Activated CD8-positive, alpha-beta memory T cell treated with anti-CD3 and anti-CD28 coated beads, Interleukin-2, amount 10 ng/mL, durations not matched to agents 7 days and 5 days (primary cell): ENCODE results near the gene SLC39A13. TPM values are rescaled to one million over a fixed set of nuclear protein-coding genes. Genes with fewer than 3 reads are reported as not detected.

Experiments
- ATAC-seq: fragments of 150-1000 bp; cut with Tn5 transposase; one replicate; pipeline ENCODE4 v1.10.0; 2021; ENCODE audit warnings: moderate library complexity
- CTCF ChIA-PET: fragments of 350-600 bp; sonication (Branson Sonifier 250); formaldehyde crosslinking; loops from one replicate; lab custom pipeline; 2021; ENCODE audit warnings: antibody characterized with exemption; lab: Charles Lee
- DNase-seq: peaks from one replicate; pipeline ENCODE4 v3.0.0-alpha.2; 2020
- H3K27ac Mint-ChIP-seq: one replicate; pipeline ENCODE4 v1.8.0; 2021; ENCODE audit warnings: mild to moderate bottlenecking, mixed read lengths
- H3K27me3 Mint-ChIP-seq: one replicate; pipeline ENCODE4 v1.8.0; 2021; ENCODE audit warnings: mixed read lengths
- H3K36me3 Mint-ChIP-seq: one replicate; pipeline ENCODE4 v1.8.0; 2021; ENCODE audit warnings: mild to moderate bottlenecking, mixed read lengths
- H3K4me1 Mint-ChIP-seq: one replicate; pipeline ENCODE4 v1.8.0; 2021; ENCODE audit warnings: mixed read lengths
- H3K4me3 Mint-ChIP-seq: one replicate; pipeline ENCODE4 v1.8.0; 2021; ENCODE audit warnings: mild to moderate bottlenecking, moderate library complexity, mixed read lengths
- H3K9me3 Mint-ChIP-seq: one replicate; pipeline ENCODE4 v1.8.0; 2022; ENCODE audit warnings: low read depth, mixed read lengths
- total RNA-seq, 2 experiments: library from RNA; stranded (reverse); gene quantifications; one replicate each; pipeline ENCODE4 v1.2.3, GENCODE V29; 2021

The SLC39A13 gene
- total RNA-seq, 2 experiments from 2014 or later = 18.2 to 22.1 TPM

DNA sequence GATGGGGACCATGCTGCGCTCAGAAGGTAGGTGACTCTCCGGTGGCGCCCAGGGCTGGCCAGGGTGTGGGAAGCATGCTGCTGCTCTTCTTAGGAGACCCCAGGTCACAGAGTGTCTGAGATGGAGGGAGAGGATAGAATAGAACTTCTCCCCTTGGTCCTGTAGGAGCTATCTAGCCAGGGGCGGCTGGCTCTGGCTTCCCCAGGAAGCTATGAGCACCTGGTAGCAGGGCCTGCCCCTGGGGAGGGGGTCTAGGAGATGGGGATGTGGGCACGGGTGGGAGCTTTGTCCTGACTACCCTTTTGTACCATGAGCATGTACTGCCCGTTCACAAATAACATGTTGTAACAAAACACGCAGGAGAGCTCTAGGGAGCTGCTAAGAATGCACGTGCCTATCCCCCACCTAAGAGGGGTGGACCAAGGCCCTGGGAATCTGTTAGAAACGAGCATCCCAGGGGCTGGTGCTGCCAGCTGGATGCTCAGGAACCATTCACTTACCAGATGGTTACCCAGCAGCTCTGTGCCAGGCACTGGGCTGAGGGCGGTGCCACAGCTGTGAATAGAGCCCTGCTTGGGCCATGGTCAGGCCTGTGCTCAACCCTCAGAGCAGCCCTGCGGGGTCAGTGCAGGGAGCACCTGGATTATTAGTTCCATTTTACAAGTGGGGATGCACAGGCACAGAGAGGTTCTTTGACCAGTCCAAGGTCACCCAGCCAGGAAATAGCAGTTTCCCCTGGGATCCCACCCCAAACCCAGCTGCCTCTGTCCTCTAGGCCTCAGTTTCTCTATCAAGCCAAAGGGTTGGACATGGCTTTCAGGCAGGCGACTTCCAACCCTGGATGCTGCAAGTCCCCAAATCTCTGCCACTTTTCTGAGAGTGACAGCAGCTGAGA lies 2.2 kb downstream of the SLC39A13 start:
- Mint-ChIP-seq H3K4me1 (peaks cover 19% of the 10 kb centered on the region), H3K9me3 (no peaks in the 10 kb centered on the region), H3K36me3 (no peaks in the 10 kb centered on the region), H3K27me3 (no peaks in the 10 kb centered on the region), H3K27ac (no peak overlapping the region), H3K4me3 (no peak overlapping the region)
- CTCF ChIA-PET = interaction anchor here (0.8 to 7.1 kb wide), 13 partner anchors 14 to 233 kb away, joined by 3 to 125 read pairs (median 8); partner anchors contain the start of genes ACP2, PSMC3 and SPI1
- no peak for ATAC-seq
- DNase-seq = no peak

DNA sequence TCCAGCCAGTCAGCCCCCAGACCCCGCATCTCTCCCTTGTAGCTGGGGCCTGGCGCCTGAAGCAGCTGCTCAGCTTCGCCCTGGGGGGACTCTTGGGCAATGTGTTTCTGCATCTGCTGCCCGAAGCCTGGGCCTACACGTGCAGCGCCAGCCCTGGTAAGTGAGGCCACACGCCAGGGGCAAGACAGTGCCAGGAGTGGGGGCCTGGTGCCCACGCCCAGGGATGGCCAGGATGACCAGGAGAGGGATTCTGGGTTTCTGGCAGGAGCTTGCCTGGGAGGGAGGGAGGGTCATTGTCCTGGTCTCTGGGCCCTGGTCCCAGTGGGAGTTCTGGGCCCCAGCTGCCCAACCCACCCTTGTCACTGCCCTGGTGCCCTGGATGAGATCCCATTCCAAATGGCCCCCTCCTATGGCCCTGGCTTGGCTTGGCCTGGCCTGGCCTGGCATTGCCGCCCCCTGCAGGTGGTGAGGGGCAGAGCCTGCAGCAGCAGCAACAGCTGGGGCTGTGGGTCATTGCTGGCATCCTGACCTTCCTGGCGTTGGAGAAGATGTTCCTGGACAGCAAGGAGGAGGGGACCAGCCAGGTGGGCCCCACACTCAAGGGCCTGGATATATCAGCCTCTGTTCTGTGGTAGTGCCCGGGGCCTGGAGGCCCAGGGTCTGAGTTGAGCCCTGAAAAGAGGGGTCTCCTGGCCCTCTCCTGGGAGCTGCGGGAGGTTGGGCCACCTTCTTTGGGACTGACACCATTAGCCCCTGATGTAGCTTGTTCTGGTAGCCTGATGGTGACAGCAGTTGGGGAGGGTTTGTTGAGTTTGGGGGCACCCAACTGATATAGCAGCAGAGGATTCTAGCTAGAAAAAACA lies 3.7 kb downstream of the SLC39A13 start:
- Mint-ChIP-seq H3K36me3 (no peaks in the 10 kb centered on the region), H3K4me1 (peaks cover 15% of the 10 kb centered on the region), H3K27me3 (no peaks in the 10 kb centered on the region), H3K9me3 (no peaks in the 10 kb centered on the region), H3K4me3 (no peak overlapping the region), H3K27ac (no peak overlapping the region)
- DNase-seq (peak; percentile 67), ATAC-seq (no peak)
- CTCF ChIA-PET = interaction anchor here (0.5 to 7.1 kb wide), 35 partner anchors 9 to 445 kb away, joined by 3 to 125 read pairs (median 4); partner anchors contain the start of genes ACP2, KBTBD4, NDUFS3 and PSMC3

DNA sequence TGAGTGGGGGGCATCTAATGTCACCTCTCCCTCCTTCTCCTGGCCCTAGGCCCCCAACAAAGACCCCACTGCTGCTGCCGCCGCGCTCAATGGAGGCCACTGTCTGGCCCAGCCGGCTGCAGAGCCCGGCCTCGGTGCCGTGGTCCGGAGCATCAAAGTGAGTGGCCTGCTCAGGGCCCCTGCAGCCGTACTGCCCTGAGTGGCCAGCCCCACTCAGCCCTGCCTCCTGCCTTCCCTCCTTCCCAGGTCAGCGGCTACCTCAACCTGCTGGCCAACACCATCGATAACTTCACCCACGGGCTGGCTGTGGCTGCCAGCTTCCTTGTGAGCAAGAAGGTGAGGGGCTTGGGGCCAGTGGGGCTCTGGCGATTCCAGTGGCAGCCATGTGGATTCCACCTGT lies 5.0 kb downstream of the SLC39A13 start:
- Mint-ChIP-seq H3K9me3 (no peaks in the 10 kb centered on the region), H3K4me1 (peaks cover 9% of the 10 kb centered on the region), H3K27me3 (no peaks in the 10 kb centered on the region), H3K36me3 (peaks cover 4% of the 10 kb centered on the region), H3K27ac (no peak overlapping the region), H3K4me3 (no peak overlapping the region)
- ATAC-seq = no peak
- CTCF ChIA-PET = interaction anchor here (1.1 to 7.1 kb wide), 5 partner anchors 11 to 226 kb away, joined by 3 to 125 read pairs (median 78); partner anchors contain the start of gene PSMC3
- no peak for DNase-seq

DNA sequence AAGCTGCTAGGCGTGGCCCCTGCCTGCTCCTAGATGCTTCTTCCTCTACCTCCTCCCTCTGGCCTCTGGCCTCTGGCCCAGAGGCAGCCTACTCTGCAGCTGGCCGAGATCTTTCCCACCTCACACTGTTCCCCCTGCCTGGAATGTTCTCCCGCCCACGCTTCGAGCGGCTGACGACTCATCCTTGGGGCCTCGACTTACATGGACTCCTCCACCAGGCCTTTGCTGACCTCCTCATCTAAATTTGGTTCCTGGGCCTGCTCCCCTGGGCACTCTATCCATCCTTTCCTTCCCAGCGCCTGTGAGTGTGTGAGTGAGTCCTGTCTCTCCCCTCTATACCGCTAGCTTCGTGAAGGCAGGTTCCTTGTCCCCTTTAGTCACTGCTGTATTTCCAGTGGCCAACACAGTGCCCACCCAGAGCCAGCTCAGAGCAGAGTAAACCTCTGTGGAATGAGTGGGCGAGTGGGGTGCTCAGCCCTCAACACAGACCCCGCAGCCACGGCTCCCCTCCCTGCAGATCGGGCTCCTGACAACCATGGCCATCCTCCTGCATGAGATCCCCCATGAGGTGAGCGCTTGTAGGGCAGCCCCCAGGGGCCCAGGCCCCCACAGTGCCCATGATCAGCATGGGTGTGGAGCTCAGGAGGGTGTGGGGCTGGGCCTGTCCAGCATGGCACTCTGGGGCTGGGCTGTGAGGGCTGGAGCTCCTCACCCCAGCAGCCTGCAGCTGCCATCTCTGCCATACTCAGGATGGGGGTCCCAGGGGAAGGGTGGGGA lies 5.7 kb downstream of the SLC39A13 start:
- Mint-ChIP-seq H3K4me1 (peaks cover 4% of the 10 kb centered on the region), H3K27me3 (no peaks in the 10 kb centered on the region), H3K27ac (no peak overlapping the region), H3K4me3 (no peak overlapping the region), H3K9me3 (no peaks in the 10 kb centered on the region), H3K36me3 (peaks cover 8% of the 10 kb centered on the region)
- no peak for ATAC-seq
- DNase-seq = no peak
- CTCF ChIA-PET = interaction anchor here (1.1 to 7.0 kb wide), 3 partner anchors 10 to 41 kb away, joined by 3 to 78 read pairs (median 3); partner anchors contain the start of gene PSMC3

DNA sequence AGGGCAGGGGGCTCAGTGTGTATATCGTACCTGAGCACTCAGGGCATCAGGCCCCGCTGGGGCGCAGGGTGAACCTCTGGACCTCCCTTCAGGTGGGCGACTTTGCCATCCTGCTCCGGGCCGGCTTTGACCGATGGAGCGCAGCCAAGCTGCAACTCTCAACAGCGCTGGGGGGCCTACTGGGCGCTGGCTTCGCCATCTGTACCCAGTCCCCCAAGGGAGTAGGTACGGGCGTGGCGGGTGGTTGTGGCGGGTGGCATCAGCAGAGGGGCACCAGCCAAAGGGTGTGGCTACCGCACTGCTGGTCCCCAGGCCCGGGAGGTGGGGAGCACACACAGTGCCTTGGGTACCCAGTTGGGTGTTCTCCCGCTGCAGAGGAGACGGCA lies 6.3 kb downstream of the SLC39A13 start:
- CTCF ChIA-PET = interaction anchor here (1.1 to 7.0 kb wide), 3 partner anchors 9 to 41 kb away, joined by 3 to 78 read pairs (median 3); partner anchors contain the start of gene PSMC3
- DNase-seq (no peak), ATAC-seq (no peak)
- Mint-ChIP-seq H3K27ac (no peak overlapping the region), H3K36me3 (peaks cover 10% of the 10 kb centered on the region), H3K27me3 (no peaks in the 10 kb centered on the region), H3K4me1 (peaks cover 2% of the 10 kb centered on the region), H3K4me3 (no peak overlapping the region), H3K9me3 (no peaks in the 10 kb centered on the region)

DNA sequence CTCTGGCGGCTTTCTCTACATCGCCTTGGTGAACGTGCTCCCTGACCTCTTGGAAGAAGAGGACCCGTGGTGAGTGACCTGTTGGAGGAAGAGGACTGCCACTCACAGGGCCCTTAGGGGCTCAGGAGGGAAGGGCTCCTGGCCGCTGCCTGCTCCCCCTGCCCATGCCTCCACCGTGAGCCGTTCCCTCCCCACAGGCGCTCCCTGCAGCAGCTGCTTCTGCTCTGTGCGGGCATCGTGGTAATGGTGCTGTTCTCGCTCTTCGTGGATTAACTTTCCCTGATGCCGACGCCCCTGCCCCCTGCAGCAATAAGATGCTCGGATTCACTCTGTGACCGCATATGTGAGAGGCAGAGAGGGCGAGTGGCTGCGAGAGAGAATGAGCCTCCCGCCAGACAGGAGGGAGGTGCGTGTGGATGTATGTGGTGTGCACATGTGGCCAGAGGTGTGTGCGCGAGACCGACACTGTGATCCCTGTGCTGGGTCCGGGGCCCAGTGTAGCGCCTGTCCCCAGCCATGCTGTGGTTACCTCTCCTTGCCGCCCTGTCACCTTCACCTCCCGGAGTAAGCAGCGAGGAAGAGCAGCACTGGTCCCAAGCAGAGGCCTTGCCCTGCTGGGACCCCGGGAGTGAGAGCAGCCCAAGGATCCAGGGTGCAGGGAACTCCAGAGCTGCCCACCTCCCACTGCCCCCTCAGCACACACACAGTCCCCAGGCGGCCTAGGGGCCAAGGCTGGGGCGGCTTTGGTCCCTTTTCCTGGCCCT lies 6.9 kb downstream of the SLC39A13 start:
- no peaks in the 10 kb centered on the region for H3K27me3 Mint-ChIP-seq
- ATAC-seq (no peak), DNase-seq (no peak)
- no peaks in the 10 kb centered on the region for H3K9me3 Mint-ChIP-seq
- CTCF ChIA-PET = interaction anchor here (1.1 to 7.0 kb wide), 3 partner anchors 9 to 42 kb away, joined by 3 to 78 read pairs (median 3); partner anchors contain the start of gene PSMC3
- H3K4me3 Mint-ChIP-seq = no peak overlapping the region
- H3K36me3 Mint-ChIP-seq = peaks cover 15% of the 10 kb centered on the region
- H3K4me1 Mint-ChIP-seq = peaks cover under 1% of the 10 kb centered on the region
- no peak overlapping the region for H3K27ac Mint-ChIP-seq

DNA sequence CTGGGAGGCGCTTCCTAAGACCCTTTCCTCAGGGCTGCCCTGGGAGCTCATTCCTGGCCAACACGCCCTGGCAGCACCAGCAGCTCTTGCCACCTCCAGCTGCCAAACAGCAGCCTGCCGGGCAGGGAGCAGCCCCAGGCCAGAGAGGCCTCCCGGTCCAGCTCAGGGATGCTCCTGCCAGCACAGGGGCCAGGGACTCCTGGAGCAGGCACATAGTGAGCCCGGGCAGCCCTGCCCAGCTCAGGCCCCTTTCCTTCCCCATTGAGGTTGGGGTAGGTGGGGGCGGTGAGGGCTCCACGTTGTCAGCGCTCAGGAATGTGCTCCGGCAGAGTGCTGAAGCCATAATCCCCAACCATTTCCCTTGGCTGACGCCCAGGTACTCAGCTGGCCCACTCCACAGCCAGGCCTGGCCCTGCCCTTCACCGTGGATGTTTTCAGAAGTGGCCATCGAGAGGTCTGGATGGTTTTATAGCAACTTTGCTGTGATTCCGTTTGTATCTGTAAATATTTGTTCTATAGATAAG lies 7.6 kb downstream of the SLC39A13 start:
- no peak for DNase-seq
- CTCF ChIA-PET = no interaction called here
- Mint-ChIP-seq H3K4me1 (no peaks in the 10 kb centered on the region), H3K27me3 (no peaks in the 10 kb centered on the region), H3K36me3 (peaks cover 16% of the 10 kb centered on the region), H3K27ac (no peak overlapping the region), H3K9me3 (no peaks in the 10 kb centered on the region), H3K4me3 (no peak overlapping the region)
- no peak for ATAC-seq

DNA sequence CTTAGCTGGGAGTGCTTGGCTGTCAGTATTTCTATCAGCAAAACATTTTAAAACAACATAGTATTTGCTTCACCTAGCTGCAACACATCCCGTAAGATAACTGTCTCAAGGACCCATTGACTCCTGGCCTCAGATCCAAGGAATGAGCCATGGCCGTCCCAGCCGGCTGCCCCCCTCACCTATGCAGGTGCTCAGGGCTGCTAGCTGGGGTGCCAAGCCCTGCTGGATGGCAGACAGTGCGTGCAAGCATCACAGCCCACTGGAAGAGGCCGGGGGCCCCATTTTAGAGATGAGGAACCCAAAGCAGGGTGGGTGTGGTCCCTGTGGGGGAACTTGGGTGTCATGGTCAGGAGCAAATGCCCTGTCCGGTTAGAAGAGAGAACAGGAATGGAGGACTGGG lies 9.3 kb downstream of the SLC39A13 start:
- no peak for ATAC-seq
- Mint-ChIP-seq H3K4me3 (no peak overlapping the region), H3K4me1 (peaks cover 2% of the 10 kb centered on the region), H3K9me3 (no peaks in the 10 kb centered on the region), H3K36me3 (peaks cover 26% of the 10 kb centered on the region), H3K27me3 (no peaks in the 10 kb centered on the region), H3K27ac (no peak overlapping the region)
- CTCF ChIA-PET = no interaction called here
- DNase-seq = no peak

DNA sequence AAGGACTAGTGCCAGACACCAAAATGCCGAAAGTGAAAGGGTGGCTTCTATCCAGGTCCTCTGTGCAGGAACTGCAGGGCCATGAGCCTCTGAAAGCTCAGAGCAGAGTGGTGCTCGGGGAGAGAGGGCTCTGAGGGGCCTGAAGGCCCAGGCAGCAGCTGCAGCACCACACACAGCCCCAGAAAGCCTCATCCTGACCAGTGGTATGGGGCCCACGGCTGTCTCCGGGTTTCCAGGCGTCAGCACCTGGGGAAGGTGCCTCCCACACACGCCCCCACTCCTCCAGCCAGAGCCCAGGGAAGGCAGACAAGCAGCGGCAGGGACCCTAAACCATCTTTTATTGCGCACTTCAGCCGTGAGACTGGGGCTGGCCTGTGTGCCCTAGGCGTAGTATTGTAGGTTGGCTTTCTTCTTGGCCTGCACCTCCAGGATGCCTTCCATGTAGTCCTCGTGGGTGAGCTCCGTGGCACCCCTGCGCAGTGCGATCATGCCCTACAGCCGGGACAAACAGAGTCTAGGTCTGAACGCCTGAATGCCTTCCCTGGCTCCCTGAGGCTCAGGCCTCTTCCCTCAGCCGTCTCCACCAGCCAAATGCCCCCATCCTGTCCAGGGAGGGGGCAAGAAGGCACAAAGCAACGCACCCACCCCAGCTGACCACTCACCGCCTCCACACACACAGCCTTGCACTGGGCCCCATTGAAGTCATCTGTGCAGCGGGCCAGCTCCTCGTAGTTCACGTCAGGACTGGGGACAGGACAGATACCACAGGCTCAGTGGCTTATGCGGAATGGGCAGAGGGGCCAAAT lies 10.3 kb downstream of the SLC39A13 start:
- CTCF ChIA-PET = interaction anchor here (1.7 kb wide), 1 partner anchor 44 kb away, joined by 5 read pairs; no protein-coding TSS in a partner anchor
- Mint-ChIP-seq H3K36me3 (peaks cover 29% of the 10 kb centered on the region), H3K4me1 (peaks cover 2% of the 10 kb centered on the region), H3K27me3 (no peaks in the 10 kb centered on the region), H3K27ac (no peak overlapping the region), H3K4me3 (no peak overlapping the region), H3K9me3 (no peaks in the 10 kb centered on the region)
- ATAC-seq = no peak
- no peak for DNase-seq

DNA sequence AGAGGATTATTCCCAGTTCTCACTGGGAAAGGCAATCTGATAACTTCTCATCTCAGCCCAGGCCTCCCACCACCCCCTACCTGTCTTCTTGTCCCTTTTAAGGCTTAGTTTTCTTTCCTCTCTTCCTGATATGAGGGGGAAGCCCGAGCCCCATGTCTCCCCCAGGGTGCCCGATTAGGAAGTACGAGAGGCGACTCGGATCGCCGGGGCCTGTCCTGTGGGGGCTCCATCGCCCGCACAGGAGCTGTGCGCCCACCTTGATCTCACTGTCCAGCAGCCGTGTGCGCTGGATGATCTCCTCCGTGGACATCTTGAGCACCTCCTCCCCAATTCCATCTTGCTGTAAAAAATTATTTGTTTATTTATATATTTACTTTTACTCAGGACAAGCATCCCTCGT lies 17.2 kb downstream of the SLC39A13 start:
- Mint-ChIP-seq H3K27me3 (no peaks in the 10 kb centered on the region), H3K9me3 (no peaks in the 10 kb centered on the region), H3K4me3 (peak overlapping the region; percentile 100), H3K4me1 (peaks cover 33% of the 10 kb centered on the region), H3K36me3 (peaks cover 34% of the 10 kb centered on the region), H3K27ac (peak overlapping the region; percentile 100)
- ATAC-seq (no peak), DNase-seq (no peak)
- CTCF ChIA-PET = interaction anchor here (1.2 to 8.2 kb wide), 4 partner anchors 14 to 128 kb away, joined by 4 to 78 read pairs (median 10); partner anchors contain the start of gene SLC39A13
